Measurements from ENCODE around the gene PARS2. TPM values are rescaled to one million over a fixed set of nuclear protein-coding genes. Genes with fewer than 3 reads are reported as not detected.

Gene PARS2
- total RNA-seq, 1 experiment from 2014 or later = 9.0 TPM

DNA sequence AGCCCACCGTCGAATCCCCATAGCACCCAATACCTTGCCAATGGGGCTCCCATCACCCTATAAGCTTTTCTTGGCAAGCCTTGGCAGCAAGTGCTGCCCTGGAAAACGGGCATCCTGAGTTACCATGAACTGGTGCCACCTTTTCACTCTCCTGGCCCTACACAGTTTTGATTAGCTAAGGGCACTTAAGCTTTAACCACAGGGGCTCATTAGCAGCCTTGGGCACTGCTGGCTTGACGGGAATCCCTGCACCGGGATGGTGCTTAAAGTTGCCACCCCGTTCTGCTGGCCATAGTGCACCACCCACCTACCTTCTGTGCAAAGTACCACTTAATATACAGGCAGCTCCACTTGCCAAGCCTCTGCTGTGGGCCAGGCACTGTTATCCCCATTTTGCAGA lies 13.7 kb downstream of the PARS2 start:
- Mint-ChIP-seq H3K36me3 (ENCODE audit: insufficient read depth, unreplicated experiment) (no peaks in the 10 kb centered on the region), H3K4me1 (ENCODE audit: low read depth, unreplicated experiment) (no peaks in the 10 kb centered on the region), H3K4me3 (ENCODE audit: low read depth, unreplicated experiment) (no peak overlapping the region), H3K27ac (ENCODE audit: unreplicated experiment) (no peak overlapping the region), H3K9me3 (ENCODE audit: low read depth, unreplicated experiment) (no peaks in the 10 kb centered on the region), H3K27me3 (ENCODE audit: unreplicated experiment) (peaks cover 18% of the 10 kb centered on the region)
- BruUV-seq (replicated peaks) = no TSS peak
- DNase-seq = no peak
- intact Hi-C loops (cut with micrococcal nuclease; ENCODE audit: unreplicated experiment) = no loop called here
- CTCF ChIA-PET = no interaction called here
- TF ChIP-seq, protein P1, sequence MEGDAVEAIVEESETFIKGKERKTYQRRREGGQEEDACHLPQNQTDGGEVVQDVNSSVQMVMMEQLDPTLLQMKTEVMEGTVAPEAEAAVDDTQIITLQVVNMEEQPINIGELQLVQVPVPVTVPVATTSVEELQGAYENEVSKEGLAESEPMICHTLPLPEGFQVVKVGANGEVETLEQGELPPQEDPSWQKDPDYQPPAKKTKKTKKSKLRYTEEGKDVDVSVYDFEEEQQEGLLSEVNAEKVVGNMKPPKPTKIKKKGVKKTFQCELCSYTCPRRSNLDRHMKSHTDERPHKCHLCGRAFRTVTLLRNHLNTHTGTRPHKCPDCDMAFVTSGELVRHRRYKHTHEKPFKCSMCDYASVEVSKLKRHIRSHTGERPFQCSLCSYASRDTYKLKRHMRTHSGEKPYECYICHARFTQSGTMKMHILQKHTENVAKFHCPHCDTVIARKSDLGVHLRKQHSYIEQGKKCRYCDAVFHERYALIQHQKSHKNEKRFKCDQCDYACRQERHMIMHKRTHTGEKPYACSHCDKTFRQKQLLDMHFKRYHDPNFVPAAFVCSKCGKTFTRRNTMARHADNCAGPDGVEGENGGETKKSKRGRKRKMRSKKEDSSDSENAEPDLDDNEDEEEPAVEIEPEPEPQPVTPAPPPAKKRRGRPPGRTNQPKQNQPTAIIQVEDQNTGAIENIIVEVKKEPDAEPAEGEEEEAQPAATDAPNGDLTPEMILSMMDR (IDR thresholded peaks at IDR 0.05; ENCODE audit: unreplicated experiment) = no peak

DNA sequence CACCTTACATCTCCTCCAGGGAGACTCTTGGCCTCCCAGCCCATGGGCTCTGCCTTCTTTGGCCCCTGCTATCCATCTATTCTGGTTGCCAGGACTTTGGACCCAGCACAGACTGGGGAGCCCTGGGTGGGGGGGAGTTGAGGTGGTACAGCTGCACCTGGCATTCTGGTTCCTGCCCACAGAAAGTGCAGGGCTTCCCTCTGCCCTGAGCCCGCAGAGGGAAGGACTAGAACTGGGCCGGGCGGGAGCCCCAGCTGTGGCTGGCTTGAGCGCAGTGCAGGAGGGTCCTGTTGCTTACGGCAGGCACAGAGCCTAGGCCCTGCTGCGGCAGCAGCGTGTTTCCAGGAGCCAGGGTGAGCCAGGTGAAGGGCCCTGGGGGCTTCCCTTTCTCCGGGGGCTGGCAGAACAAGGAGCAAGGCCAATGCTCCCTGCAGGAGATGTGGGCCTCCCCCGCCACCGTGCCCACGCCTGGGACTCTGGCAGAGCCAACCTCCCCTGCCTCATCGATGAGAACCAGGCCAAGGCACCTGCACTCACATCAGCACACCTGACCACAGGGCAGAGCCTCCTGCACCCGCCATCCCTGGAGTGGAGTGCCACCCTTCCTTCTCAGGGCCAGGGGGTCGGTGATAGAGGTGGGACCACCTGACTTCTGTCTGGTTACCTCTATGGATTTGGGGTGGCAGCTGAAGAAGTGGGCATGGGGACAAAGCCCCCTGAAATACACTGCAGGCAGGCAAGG lies 16.1 kb downstream of the PARS2 start:
- BruUV-seq (replicated peaks) = no TSS peak
- CTCF ChIA-PET = interaction anchor here (0.5 kb wide), 1 partner anchor 21 kb away, joined by 5 read pairs; no protein-coding TSS in a partner anchor
- Mint-ChIP-seq H3K36me3 (ENCODE audit: insufficient read depth, unreplicated experiment) (peaks cover 7% of the 10 kb centered on the region), H3K27ac (ENCODE audit: unreplicated experiment) (no peak overlapping the region), H3K27me3 (ENCODE audit: unreplicated experiment) (peaks cover 18% of the 10 kb centered on the region), H3K4me3 (ENCODE audit: low read depth, unreplicated experiment) (no peak overlapping the region), H3K4me1 (ENCODE audit: low read depth, unreplicated experiment) (no peaks in the 10 kb centered on the region), H3K9me3 (ENCODE audit: low read depth, unreplicated experiment) (no peaks in the 10 kb centered on the region)
- no peak for DNase-seq
- TF ChIP-seq, protein P1 (IDR thresholded peaks at IDR 0.05; ENCODE audit: unreplicated experiment) = no peak
- intact Hi-C loops (cut with micrococcal nuclease; ENCODE audit: unreplicated experiment) = no loop called here

GRCh38 chr1:54745864-54746263 lies 18.5 kb downstream of the PARS2 start:
- Mint-ChIP-seq H3K27me3 (ENCODE audit: unreplicated experiment) (peaks cover 18% of the 10 kb centered on the region), H3K4me3 (ENCODE audit: low read depth, unreplicated experiment) (no peak overlapping the region), H3K4me1 (ENCODE audit: low read depth, unreplicated experiment) (no peaks in the 10 kb centered on the region), H3K27ac (ENCODE audit: unreplicated experiment) (no peak overlapping the region), H3K36me3 (ENCODE audit: insufficient read depth, unreplicated experiment) (peaks cover 12% of the 10 kb centered on the region), H3K9me3 (ENCODE audit: low read depth, unreplicated experiment) (no peaks in the 10 kb centered on the region)
- intact Hi-C loops (cut with micrococcal nuclease; ENCODE audit: unreplicated experiment) = no loop called here
- TF ChIP-seq, protein P1 (IDR thresholded peaks at IDR 0.05; ENCODE audit: unreplicated experiment) = no peak
- CTCF ChIA-PET = no interaction called here
- DNase-seq = no peak
- no TSS peak for BruUV-seq (replicated peaks)

- Mint-ChIP-seq H3K27me3 (ENCODE audit: unreplicated experiment) (peaks cover 18% of the 10 kb centered on the region), H3K27ac (ENCODE audit: unreplicated experiment) (no peak overlapping the region), H3K36me3 (ENCODE audit: insufficient read depth, unreplicated experiment) (peaks cover 12% of the 10 kb centered on the region), H3K4me1 (ENCODE audit: low read depth, unreplicated experiment) (no peaks in the 10 kb centered on the region), H3K9me3 (ENCODE audit: low read depth, unreplicated experiment) (no peaks in the 10 kb centered on the region), H3K4me3 (ENCODE audit: low read depth, unreplicated experiment) (no peak overlapping the region)
- intact Hi-C loops (cut with micrococcal nuclease; ENCODE audit: unreplicated experiment) = no loop called here
- TF ChIP-seq, protein P1 (IDR thresholded peaks at IDR 0.05; ENCODE audit: unreplicated experiment) = no peak
- no peak for DNase-seq
- BruUV-seq (replicated peaks) = no TSS peak
- CTCF ChIA-PET = interaction anchor here (0.5 kb wide), 1 partner anchor 22 kb away, joined by 4 read pairs; no protein-coding TSS in a partner anchor
Observed at GRCh38 chr1:54745274-54745673, 19.0 kb downstream of the PARS2 start.

Measured in Calu3 (cell line).